Activated CD8-positive, alpha-beta T cell treated with anti-CD3 and anti-CD28 coated beads for 36 hours (primary cell): ENCODE data around the gene SYMPK. TPM values are rescaled to one million over a fixed set of nuclear protein-coding genes. Genes with fewer than 3 reads are reported as not detected.

Experiments
- ATAC-seq: fragments of 200-7000 bp; cut with Tn5 transposase; one replicate; pipeline ENCODE4 v1.10.0; 2021; ENCODE audit warnings: mild to moderate bottlenecking, moderate library complexity
- CTCF ChIA-PET: fragments of 350-600 bp; sonication (Branson Sonifier 250); formaldehyde crosslinking; loops from one replicate; lab custom pipeline; 2021; ENCODE audit warnings: antibody characterized with exemption; lab: Charles Lee
- POLR2A ChIA-PET: fragments of 350-600 bp; sonication (Branson Sonifier 250); formaldehyde crosslinking; loops from one replicate; lab custom pipeline; 2021; ENCODE audit warnings: antibody characterized with exemption; lab: Charles Lee
- DNase-seq: peaks from one replicate; pipeline ENCODE4 v3.0.0-alpha.2; 2020
- H3K27ac Mint-ChIP-seq: one replicate; pipeline ENCODE4 v1.8.0; 2021; ENCODE audit warnings: mild to moderate bottlenecking, mixed read lengths
- H3K27me3 Mint-ChIP-seq: one replicate; pipeline ENCODE4 v1.8.0; 2021; ENCODE audit warnings: mixed read lengths
- H3K36me3 Mint-ChIP-seq: one replicate; pipeline ENCODE4 v1.8.0; 2021; ENCODE audit warnings: low read depth, mixed read lengths
- H3K4me1 Mint-ChIP-seq: one replicate; pipeline ENCODE4 v1.8.0; 2021; ENCODE audit warnings: low read depth, mixed read lengths
- H3K4me3 Mint-ChIP-seq: one replicate; pipeline ENCODE4 v1.8.0; 2021; ENCODE audit warnings: mild to moderate bottlenecking, moderate library complexity, mixed read lengths
- H3K9me3 Mint-ChIP-seq: one replicate; pipeline ENCODE4 v1.8.0; 2021; ENCODE audit warnings: mixed read lengths
- intact Hi-C: fragments of 100-400 bp; cut with micrococcal nuclease; formaldehyde crosslinking; loops from one replicate; pipeline ENCODE4 v1.10.0; 2022
- total RNA-seq, 2 experiments: library from RNA; stranded (reverse); gene quantifications; one replicate each; pipeline ENCODE4 v1.2.3, GENCODE V29; 2021
- TF ChIP-seq, protein P1 (sequence below): fragments of 200-600 bp; IDR thresholded peaks from one replicate; pipeline ENCODE4 v1.8.0; 2022; ENCODE audit warnings: antibody characterized with exemption, mild to moderate bottlenecking

Gene SYMPK
- total RNA-seq, 2 experiments from 2014 or later = 96.8 to 114 TPM

GRCh38 chr19:45785781-45786532, 77.0 kb downstream of the SYMPK start:
- ChIA-PET POLR2A (interaction anchor here (0.7 kb wide), 1 partner anchor 13 kb away, joined by 3 read pairs; no protein-coding TSS in a partner anchor), CTCF (interaction anchor here (1.0 kb wide), 1 partner anchor 13 kb away, joined by 4 read pairs; no protein-coding TSS in a partner anchor)
- no peak overlapping the region for H3K27ac Mint-ChIP-seq
- peaks cover 13% of the 10 kb centered on the region for H3K27me3 Mint-ChIP-seq
- peaks cover 5% of the 10 kb centered on the region for H3K4me1 Mint-ChIP-seq
- no peak for DNase-seq
- TF ChIP-seq, protein P1, sequence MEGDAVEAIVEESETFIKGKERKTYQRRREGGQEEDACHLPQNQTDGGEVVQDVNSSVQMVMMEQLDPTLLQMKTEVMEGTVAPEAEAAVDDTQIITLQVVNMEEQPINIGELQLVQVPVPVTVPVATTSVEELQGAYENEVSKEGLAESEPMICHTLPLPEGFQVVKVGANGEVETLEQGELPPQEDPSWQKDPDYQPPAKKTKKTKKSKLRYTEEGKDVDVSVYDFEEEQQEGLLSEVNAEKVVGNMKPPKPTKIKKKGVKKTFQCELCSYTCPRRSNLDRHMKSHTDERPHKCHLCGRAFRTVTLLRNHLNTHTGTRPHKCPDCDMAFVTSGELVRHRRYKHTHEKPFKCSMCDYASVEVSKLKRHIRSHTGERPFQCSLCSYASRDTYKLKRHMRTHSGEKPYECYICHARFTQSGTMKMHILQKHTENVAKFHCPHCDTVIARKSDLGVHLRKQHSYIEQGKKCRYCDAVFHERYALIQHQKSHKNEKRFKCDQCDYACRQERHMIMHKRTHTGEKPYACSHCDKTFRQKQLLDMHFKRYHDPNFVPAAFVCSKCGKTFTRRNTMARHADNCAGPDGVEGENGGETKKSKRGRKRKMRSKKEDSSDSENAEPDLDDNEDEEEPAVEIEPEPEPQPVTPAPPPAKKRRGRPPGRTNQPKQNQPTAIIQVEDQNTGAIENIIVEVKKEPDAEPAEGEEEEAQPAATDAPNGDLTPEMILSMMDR = no peak
- no peak overlapping the region for H3K4me3 Mint-ChIP-seq
- no peak for ATAC-seq
- H3K36me3 Mint-ChIP-seq = peaks cover 42% of the 10 kb centered on the region
- intact Hi-C loops = no loop called here
- H3K9me3 Mint-ChIP-seq = no peaks in the 10 kb centered on the region

DNA sequence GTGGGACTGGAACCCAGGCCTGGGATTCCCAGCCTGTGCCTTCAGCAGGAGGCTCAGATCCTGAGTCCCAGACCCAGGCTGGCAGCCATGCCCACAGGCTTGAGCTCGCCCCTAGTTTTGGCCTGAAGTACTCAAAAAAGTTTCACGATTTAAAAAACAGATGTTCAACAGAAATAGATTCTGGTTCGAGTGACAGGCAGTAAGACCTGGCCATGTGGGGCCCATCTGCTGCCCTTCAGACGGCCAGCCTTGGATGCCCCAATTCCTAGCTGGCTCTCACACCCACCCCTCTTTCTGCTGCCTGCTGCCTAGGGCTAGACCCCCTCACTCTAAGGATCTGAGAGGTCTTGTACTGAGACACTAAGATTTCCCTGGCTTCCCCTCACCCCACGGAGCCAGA, 77.8 kb downstream of the SYMPK start:
- CTCF ChIA-PET = no interaction called here
- H3K4me3 Mint-ChIP-seq = no peak overlapping the region
- POLR2A ChIA-PET = no interaction called here
- intact Hi-C loops = no loop called here
- DNase-seq = no peak
- H3K9me3 Mint-ChIP-seq = no peaks in the 10 kb centered on the region
- H3K27ac Mint-ChIP-seq = no peak overlapping the region
- peaks cover 2% of the 10 kb centered on the region for H3K4me1 Mint-ChIP-seq
- peaks cover 18% of the 10 kb centered on the region for H3K27me3 Mint-ChIP-seq
- ATAC-seq = no peak
- peaks cover 38% of the 10 kb centered on the region for H3K36me3 Mint-ChIP-seq
- TF ChIP-seq, protein P1 = no peak

GRCh38 chr19:45784096-45784495, 78.9 kb downstream of the SYMPK start:
- Mint-ChIP-seq H3K27ac (no peak overlapping the region), H3K4me3 (no peak overlapping the region), H3K9me3 (no peaks in the 10 kb centered on the region), H3K4me1 (peaks cover 9% of the 10 kb centered on the region), H3K36me3 (peaks cover 30% of the 10 kb centered on the region), H3K27me3 (peaks cover 27% of the 10 kb centered on the region)
- CTCF ChIA-PET = no interaction called here
- POLR2A ChIA-PET = no interaction called here
- DNase-seq = no peak
- intact Hi-C loops = no loop called here
- ATAC-seq = no peak
- TF ChIP-seq, protein P1 = no peak

DNA sequence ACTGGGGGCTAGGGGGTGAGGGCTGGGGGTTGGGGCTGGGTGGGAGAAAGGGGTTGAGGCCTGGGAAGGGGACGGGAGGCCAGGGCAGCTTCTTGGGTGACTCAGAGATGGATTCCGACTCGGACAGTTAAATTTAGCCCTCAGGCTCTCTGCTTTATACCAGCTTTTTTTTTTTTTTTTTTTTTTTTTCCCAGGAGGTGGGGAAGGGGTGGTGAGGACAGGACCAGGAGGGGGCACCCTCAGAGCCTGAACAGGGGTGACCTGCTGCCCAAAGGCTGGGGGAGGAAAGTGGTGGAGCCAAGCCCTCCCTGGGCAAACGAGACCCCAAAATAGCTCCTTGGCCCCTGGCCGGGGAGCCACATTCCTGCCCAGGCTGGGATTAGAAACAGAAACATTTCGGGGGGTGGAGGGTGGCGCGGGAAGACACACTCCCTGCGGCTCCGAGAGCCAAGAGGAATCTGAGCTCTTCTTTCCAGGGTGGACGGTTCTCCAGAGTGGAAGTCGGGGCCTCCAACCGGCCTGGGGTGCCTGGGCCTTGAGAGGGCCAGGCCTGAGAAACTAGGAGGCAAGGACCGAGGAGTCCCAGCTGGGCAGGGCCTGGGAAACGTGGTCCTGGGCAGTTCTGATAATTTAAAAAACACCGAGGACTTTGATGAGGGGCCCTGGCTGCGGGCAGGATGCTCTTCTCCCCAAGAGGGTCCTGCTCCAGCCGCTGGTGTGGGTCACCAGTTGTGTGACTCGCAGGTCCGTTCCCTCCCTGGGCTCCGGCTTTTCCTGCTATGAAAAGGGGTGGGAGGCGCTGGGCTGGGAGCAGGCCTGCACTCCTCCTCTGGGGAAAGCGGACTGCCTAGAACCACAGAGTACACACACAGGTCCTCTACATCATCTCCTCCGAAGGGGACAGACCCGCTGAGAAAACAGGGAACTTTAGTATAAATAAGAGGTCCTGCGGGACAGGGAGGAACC, 79.8 kb downstream of the SYMPK start:
- TF ChIP-seq, protein P1 = no peak
- DNase-seq = no peak
- ATAC-seq = no peak
- Mint-ChIP-seq H3K36me3 (peaks cover 21% of the 10 kb centered on the region), H3K4me1 (peaks cover 17% of the 10 kb centered on the region), H3K27me3 (peaks cover 29% of the 10 kb centered on the region), H3K4me3 (no peak overlapping the region), H3K9me3 (no peaks in the 10 kb centered on the region), H3K27ac (no peak overlapping the region)
- ChIA-PET CTCF (interaction anchor here (1.2 to 1.5 kb wide), 3 partner anchors 14 to 34 kb away, joined by 4 read pairs; partner anchors contain the start of gene SIX5), POLR2A (interaction anchor here (0.6 to 1.3 kb wide), 4 partner anchors 9 to 66 kb away, joined by 3 to 4 read pairs (median 4); partner anchors contain the start of gene DMWD)
- intact Hi-C loops = no loop called here
